SU-DHL-6 (cell line): ENCODE data around the gene ACAP2.

Experiments used
- CTCF ChIP-seq: fragments of 200-600 bp; sonication (generic); IDR thresholded peaks from one replicate; pipeline ENCODE4 v1.5.1; 2017; ENCODE audit warnings: antibody characterized with exemption, mild to moderate bottlenecking, low read length, moderate library complexity; ENCODE audit not compliant: insufficient read depth, poor library complexity, severe bottlenecking
- EZH2phosphoT487 ChIP-seq: fragments of 200-600 bp; sonication (generic), shearing (Covaris generic); conservative IDR thresholded peaks from 2 replicates; pipeline ENCODE4 v1.6.1; 2018; ENCODE audit warnings: mild to moderate bottlenecking, antibody characterized with exemption, low read length, moderate library complexity, mixed read lengths

- TF ChIP-seq CTCF (no peak), EZH2phosphoT487 (no peak)
Measured at GRCh38 chr3:195241592-195242355, 201.0 kb downstream of the ACAP2 start.
